Karpas-422 (cell line): ENCODE data around the gene TMEFF2. TPM values are rescaled to one million over a fixed set of nuclear protein-coding genes. Genes with fewer than 3 reads are reported as not detected.
"Not testable (repeated sequence)": the region's sequence is repeated elsewhere in the genome, so short reads cannot be mapped to it uniquely, and the experiment has no call there.

Source experiments
- DNase-seq: peaks from one replicate; pipeline ENCODE4 v3.0.0-alpha.2; 2015
- H2AFZ ChIP-seq: fragments of 200-600 bp; sonication (generic); 2 replicates; pipeline ENCODE4 v1.6.1; 2014; ENCODE audit warnings: antibody characterized with exemption, low read length, mixed read lengths
- H3K27ac ChIP-seq: fragments of 200-600 bp; sonication (generic); 2 replicates; pipeline ENCODE4 v1.5.1; 2014; ENCODE audit warnings: mild to moderate bottlenecking, low read length, moderate library complexity
- H3K27me3 ChIP-seq: fragments of 200-600 bp; sonication (generic); 2 replicates; pipeline ENCODE4 v1.6.1; 2014; ENCODE audit warnings: low read length, mixed read lengths
- H3K36me3 ChIP-seq: fragments of 200-600 bp; sonication (generic); 2 replicates; pipeline ENCODE4 v1.6.1; 2014; ENCODE audit warnings: low read length, mixed read lengths; ENCODE audit not compliant: insufficient read depth
- H3K4me1 ChIP-seq: fragments of 200-600 bp; sonication (generic); 2 replicates; pipeline ENCODE4 v1.6.1; 2014; ENCODE audit warnings: mild to moderate bottlenecking, low read length, mixed read lengths
- H3K4me2 ChIP-seq: fragments of 200-600 bp; sonication (generic); 2 replicates; pipeline ENCODE4 v1.6.1; 2014; ENCODE audit warnings: low read length, low read depth, mild to moderate bottlenecking; ENCODE audit not compliant: poor library complexity, severe bottlenecking
- H3K4me3 ChIP-seq: fragments of 200-600 bp; sonication (generic); 2 replicates; pipeline ENCODE4 v1.5.1; 2014; ENCODE audit warnings: mild to moderate bottlenecking, antibody characterized with exemption, low read length, mixed read lengths
- H3K79me2 ChIP-seq: fragments of 200-600 bp; sonication (generic); 2 replicates; pipeline ENCODE4 v1.6.1; 2014; ENCODE audit warnings: mild to moderate bottlenecking, low read length, mixed read lengths
- H3K9ac ChIP-seq: fragments of 200-600 bp; sonication (generic); 2 replicates; pipeline ENCODE4 v1.6.0; 2014; ENCODE audit warnings: low read length
- H3K9me2 ChIP-seq: fragments of 200-600 bp; sonication (generic), shearing (Covaris generic); replicated peaks from 2 replicates; pipeline ENCODE4 v1.6.0; 2014; ENCODE audit warnings: mild to moderate bottlenecking, low read length, moderate library complexity; ENCODE audit not compliant: insufficient read depth
- H3K9me3 ChIP-seq: fragments of 300-700, 200-600 bp; sonication (generic); 2 replicates; pipeline ENCODE4 v1.6.1; 2014; ENCODE audit warnings: low read length, mixed read lengths
- H4K20me1 ChIP-seq: fragments of 200-600 bp; sonication (generic); 2 replicates; pipeline ENCODE4 v1.6.1; 2014; ENCODE audit warnings: mild to moderate bottlenecking, antibody characterized with exemption, low read length, low read depth; ENCODE audit not compliant: insufficient read depth
- total RNA-seq: library from RNA; depleted of rRNA; stranded (reverse); fragments of >200 nt; shearing (Covaris generic); gene quantifications from 2 replicates; pipeline ENCODE4 v1.2.3, GENCODE V29; 2014; ENCODE audit warnings: low replicate concordance

Gene TMEFF2
- total RNA-seq, 1 experiment from 2014 or later, result not detected

DNA sequence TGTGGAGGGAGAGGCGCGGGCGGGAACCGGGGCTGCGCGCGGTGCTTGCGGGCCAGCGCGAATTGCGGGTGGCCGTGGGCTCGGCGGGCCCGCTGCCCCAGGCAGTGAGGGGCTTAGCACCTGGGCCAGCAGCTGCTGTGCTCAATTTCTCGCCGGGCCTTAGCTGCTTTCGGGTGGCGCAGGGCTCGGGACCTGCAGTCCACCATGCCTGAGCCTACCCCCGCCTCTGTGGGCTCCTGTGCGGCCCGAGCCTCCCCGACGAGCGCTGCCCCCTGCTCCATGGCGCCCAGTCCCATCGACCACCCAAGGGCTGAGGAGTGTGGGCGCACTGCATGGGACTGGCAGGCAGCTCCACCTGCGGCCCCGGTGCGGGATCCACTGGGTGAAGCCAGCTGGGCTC is 273.1 kb downstream of the TMEFF2 start:
- H3K4me1 ChIP-seq, DNase-seq, H3K4me2 ChIP-seq, H2AFZ ChIP-seq, H3K79me2 ChIP-seq, H4K20me1 ChIP-seq, H3K27ac ChIP-seq, H3K36me3 ChIP-seq, H3K27me3 ChIP-seq, H3K9me2 ChIP-seq, H3K9ac ChIP-seq, H3K9me3 ChIP-seq, H3K4me3 ChIP-seq: not testable (repeated sequence)

DNA sequence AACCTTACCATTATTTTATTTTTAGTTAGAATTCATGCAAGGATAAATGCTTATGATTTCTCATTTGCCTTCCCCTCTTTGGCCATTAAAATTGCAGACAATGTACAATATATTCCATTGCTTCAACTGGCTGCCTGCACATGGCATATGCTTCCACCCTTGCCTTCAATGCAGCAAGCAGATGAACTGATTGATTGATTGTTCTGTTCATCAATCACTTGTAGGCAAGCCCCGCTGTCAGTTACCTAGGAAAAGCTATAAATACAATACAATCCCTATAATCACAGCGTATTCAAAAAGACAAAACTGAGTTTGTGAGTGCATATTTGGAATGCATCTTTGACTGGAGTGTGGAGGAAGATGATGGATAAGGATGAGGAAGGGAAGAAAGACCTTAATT is 274.2 kb downstream of the TMEFF2 start:
- Histone ChIP-seq H3K9me3 (no peaks in the 10 kb centered on the region), H4K20me1 (no peaks in the 10 kb centered on the region), H3K4me1 (no peaks in the 10 kb centered on the region), H3K27me3 (no peaks in the 10 kb centered on the region), H3K4me2 (no peak overlapping the region), H3K4me3 (no peak overlapping the region), H3K9ac (no peak overlapping the region), H3K36me3 (no peaks in the 10 kb centered on the region), H3K79me2 (no peaks in the 10 kb centered on the region), H3K9me2 (no peaks in the 10 kb centered on the region), H2AFZ (no peak overlapping the region), H3K27ac (no peak overlapping the region)
- no peak for DNase-seq

DNA sequence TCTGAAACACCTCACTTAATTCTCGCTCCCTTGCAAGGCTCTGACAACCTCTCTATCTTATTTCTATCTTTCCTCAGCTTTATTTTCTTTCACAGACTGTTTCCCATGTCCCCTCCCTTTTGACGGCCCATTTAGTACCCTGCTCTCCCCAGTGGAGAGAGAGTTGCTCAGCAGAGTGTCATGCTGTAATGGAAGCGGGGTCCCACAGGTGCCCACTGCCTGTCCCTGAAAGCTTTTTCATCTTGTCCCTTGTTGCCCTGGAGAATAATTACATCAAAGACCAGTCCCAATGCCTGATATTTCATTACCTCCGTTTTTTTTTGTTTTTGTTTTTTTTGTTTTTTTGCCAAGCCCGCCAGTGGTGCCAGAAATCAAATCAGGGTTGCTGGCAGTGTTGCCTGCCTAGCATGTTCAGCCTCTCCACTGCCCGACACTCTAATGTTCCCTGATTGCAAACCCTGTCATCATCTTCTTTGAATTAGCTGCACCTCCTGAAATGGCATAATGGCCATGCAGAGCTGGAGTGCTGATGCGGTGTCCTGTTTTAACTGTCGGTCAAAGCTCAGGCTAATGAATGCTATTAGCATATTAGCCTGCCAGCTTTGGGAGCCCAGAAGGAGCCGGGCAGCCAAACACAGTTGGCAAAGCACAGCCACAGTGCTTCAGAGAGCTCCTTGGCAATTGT is 276.6 kb downstream of the TMEFF2 start:
- Histone ChIP-seq H3K4me3 (no peak overlapping the region), H3K4me1 (no peaks in the 10 kb centered on the region), H3K27ac (no peak overlapping the region), H3K9ac (no peak overlapping the region), H3K27me3 (no peaks in the 10 kb centered on the region), H2AFZ (no peak overlapping the region), H3K4me2 (no peak overlapping the region), H4K20me1 (no peaks in the 10 kb centered on the region), H3K79me2 (no peaks in the 10 kb centered on the region), H3K36me3 (no peaks in the 10 kb centered on the region), H3K9me2 (no peaks in the 10 kb centered on the region), H3K9me3 (no peaks in the 10 kb centered on the region)
- DNase-seq, result no peak

DNA sequence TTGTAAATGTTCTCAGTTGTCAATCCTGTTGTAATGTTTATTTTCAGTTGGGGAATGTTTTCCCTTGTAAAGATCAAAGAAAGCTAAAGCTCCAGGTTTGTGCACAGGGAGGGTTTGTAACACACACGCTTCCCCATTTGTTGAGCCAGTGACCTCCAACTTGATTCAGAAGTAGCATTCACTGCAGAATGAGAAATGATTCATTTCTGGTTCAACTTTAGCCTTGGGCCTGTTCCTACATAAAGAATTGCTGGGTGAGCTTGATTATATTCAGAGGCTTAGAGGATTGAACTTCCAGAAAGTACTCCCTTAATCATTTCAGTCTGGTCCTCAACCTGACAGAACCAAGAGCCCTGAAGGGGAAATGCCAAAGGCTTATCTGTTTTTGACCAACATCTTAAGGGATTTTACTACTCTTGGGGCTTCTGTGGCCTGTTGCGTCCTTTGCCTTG is 277.3 kb downstream of the TMEFF2 start:
- no peaks in the 10 kb centered on the region for H3K4me1 ChIP-seq
- no peaks in the 10 kb centered on the region for H3K36me3 ChIP-seq
- no peak overlapping the region for H3K4me3 ChIP-seq
- H3K9ac ChIP-seq, result no peak overlapping the region
- no peaks in the 10 kb centered on the region for H3K79me2 ChIP-seq
- no peak overlapping the region for H3K4me2 ChIP-seq
- DNase-seq, result no peak
- no peaks in the 10 kb centered on the region for H4K20me1 ChIP-seq
- no peaks in the 10 kb centered on the region for H3K9me2 ChIP-seq
- H3K9me3 ChIP-seq, result no peaks in the 10 kb centered on the region
- no peaks in the 10 kb centered on the region for H3K27me3 ChIP-seq
- no peak overlapping the region for H3K27ac ChIP-seq
- H2AFZ ChIP-seq, result no peak overlapping the region

DNA sequence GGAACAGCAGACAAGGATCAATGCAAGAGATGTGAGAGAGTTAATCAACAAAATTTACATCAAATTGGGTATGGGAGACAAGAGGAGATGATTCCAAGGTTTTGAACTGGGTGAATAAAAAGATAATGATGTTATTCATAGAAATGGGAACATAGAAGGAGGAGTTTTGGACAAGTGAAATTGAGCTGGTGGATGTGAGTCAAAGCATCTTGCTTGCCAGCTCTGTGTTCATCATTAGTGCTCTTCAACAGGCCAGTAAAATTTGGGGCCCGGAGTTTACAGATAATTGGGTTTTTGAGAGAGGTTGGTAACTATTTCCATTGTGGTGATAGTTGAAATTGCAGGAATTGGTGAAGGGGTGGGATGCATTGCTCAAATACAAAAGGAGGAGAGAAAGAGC is 277.9 kb downstream of the TMEFF2 start:
- no peak for DNase-seq
- no peaks in the 10 kb centered on the region for H3K27me3 ChIP-seq
- no peaks in the 10 kb centered on the region for H3K9me2 ChIP-seq
- no peak overlapping the region for H3K4me3 ChIP-seq
- no peaks in the 10 kb centered on the region for H3K9me3 ChIP-seq
- no peak overlapping the region for H3K4me2 ChIP-seq
- H3K79me2 ChIP-seq, result no peaks in the 10 kb centered on the region
- no peak overlapping the region for H2AFZ ChIP-seq
- H4K20me1 ChIP-seq, result no peaks in the 10 kb centered on the region
- no peak overlapping the region for H3K9ac ChIP-seq
- no peak overlapping the region for H3K27ac ChIP-seq
- no peaks in the 10 kb centered on the region for H3K4me1 ChIP-seq
- no peaks in the 10 kb centered on the region for H3K36me3 ChIP-seq

DNA sequence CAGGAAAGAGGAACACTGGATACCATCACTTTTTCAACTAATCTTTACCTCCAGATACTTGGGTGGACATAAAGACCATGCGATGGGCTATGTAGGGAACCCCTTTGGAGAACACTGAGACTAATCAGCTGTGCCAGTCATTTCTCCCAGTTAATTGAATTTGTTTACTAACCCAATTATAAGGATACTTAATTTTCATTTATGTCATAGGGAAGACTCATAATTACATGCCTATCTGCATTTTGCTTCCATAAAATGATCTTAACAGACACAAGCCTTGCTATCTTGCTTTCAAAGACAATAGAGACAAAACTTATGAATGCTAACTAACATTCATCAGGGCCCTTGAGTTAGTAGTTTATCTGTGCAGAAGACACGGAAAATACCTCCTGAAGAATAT is 279.0 kb downstream of the TMEFF2 start:
- no peak overlapping the region for H3K4me2 ChIP-seq
- no peak overlapping the region for H2AFZ ChIP-seq
- H3K9ac ChIP-seq, result no peak overlapping the region
- no peak for DNase-seq
- H3K4me1 ChIP-seq, result no peaks in the 10 kb centered on the region
- H3K9me2 ChIP-seq, result no peaks in the 10 kb centered on the region
- H3K9me3 ChIP-seq, result no peaks in the 10 kb centered on the region
- no peaks in the 10 kb centered on the region for H3K36me3 ChIP-seq
- no peak overlapping the region for H3K4me3 ChIP-seq
- H3K79me2 ChIP-seq, result no peaks in the 10 kb centered on the region
- no peaks in the 10 kb centered on the region for H3K27me3 ChIP-seq
- H3K27ac ChIP-seq, result no peak overlapping the region
- no peaks in the 10 kb centered on the region for H4K20me1 ChIP-seq

DNA sequence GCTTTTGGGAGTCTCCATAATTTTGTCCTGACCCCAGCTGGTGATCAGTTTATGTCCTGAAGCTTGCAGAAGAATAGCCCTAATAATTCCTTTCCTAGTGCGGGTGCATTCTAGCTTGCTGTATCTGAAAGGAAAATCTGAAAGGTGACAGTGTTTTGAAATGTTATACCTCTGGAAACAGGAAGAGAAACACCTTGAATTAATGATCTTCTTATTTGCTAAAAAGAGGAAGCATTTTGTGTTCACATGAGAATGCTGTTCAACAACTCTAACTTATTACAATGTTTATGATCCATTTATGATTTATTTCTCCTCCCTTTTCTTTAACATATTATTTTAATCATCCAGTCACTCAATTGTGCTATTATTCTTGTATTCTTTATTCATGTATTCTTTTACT is 280.9 kb downstream of the TMEFF2 start:
- H3K9me2 ChIP-seq, result no peaks in the 10 kb centered on the region
- H3K79me2 ChIP-seq, result no peaks in the 10 kb centered on the region
- H3K9me3 ChIP-seq, result no peaks in the 10 kb centered on the region
- H3K27me3 ChIP-seq, result no peaks in the 10 kb centered on the region
- no peak for DNase-seq
- H4K20me1 ChIP-seq, result no peaks in the 10 kb centered on the region
- H3K4me2 ChIP-seq, result no peak overlapping the region
- H2AFZ ChIP-seq, result no peak overlapping the region
- H3K4me3 ChIP-seq, result no peak overlapping the region
- no peak overlapping the region for H3K9ac ChIP-seq
- H3K27ac ChIP-seq, result no peak overlapping the region
- no peaks in the 10 kb centered on the region for H3K4me1 ChIP-seq
- no peaks in the 10 kb centered on the region for H3K36me3 ChIP-seq

DNA sequence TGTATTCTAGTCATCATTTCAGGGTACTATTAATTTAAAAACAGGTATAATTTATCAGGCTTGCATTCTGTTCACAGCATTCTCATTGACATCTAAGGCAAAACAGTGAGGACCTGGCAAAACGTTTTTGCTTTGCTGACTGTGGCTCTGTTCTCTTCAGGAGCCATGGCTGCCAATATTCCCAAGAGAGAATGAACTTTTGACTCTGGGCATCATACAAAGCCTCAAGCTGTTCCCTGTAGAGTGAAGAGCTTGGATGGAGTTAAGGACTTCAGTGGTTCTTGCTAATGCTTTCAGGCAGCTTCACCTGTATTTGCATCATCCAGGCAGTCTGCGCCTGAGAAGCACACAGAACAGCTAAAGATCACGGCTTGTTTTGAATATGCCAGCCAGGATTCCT is 282.0 kb downstream of the TMEFF2 start:
- Histone ChIP-seq H2AFZ (no peak overlapping the region), H3K36me3 (no peaks in the 10 kb centered on the region), H3K9me2 (no peaks in the 10 kb centered on the region), H3K4me1 (no peaks in the 10 kb centered on the region), H3K9ac (no peak overlapping the region), H4K20me1 (no peaks in the 10 kb centered on the region), H3K4me3 (no peak overlapping the region), H3K4me2 (no peak overlapping the region), H3K27ac (no peak overlapping the region), H3K27me3 (no peaks in the 10 kb centered on the region), H3K79me2 (no peaks in the 10 kb centered on the region), H3K9me3 (no peaks in the 10 kb centered on the region)
- no peak for DNase-seq

DNA sequence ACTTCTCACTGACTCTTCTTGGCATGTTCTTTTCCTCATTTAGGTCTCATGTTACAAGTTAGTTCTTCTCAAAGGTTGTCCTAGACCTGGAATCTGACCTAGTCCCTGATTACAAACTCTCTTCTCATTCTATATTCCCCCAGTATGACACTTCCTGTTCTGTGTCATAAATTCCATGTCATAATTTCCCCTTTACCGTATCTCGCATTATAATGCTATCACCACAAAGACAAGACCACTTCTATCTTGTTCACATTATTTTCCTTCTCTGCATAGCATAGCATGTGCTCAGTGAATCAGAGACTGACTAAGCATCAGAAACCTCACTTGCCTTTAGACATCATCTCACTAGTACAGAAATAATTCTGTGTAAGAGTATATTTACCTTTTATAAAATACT is 284.2 kb downstream of the TMEFF2 start:
- no peaks in the 10 kb centered on the region for H3K9me3 ChIP-seq
- no peaks in the 10 kb centered on the region for H3K36me3 ChIP-seq
- no peak overlapping the region for H2AFZ ChIP-seq
- H3K79me2 ChIP-seq, result no peaks in the 10 kb centered on the region
- no peak overlapping the region for H3K27ac ChIP-seq
- H3K9me2 ChIP-seq, result no peaks in the 10 kb centered on the region
- H4K20me1 ChIP-seq, result no peaks in the 10 kb centered on the region
- H3K4me2 ChIP-seq, result no peak overlapping the region
- no peaks in the 10 kb centered on the region for H3K27me3 ChIP-seq
- no peaks in the 10 kb centered on the region for H3K4me1 ChIP-seq
- H3K9ac ChIP-seq, result no peak overlapping the region
- no peak for DNase-seq
- H3K4me3 ChIP-seq, result no peak overlapping the region
